Raji (cell line): ENCODE data around the gene SOX15.

Experiments
- POLR2A ChIP-seq: IDR thresholded peaks from 2 replicates; pipeline ENCODE4 v1.6.1; 2011; ENCODE audit warnings: low read depth, low read length, control low read depth; ENCODE audit not compliant: insufficient read depth

The SOX15 gene

GRCh38 chr17:7613769-7614424, 24.0 kb upstream of the SOX15 start:
- no peak; the same call in 1 of the 2 replicates for TF ChIP-seq POLR2A

GRCh38 chr17:7612294-7612640, 22.4 kb upstream of the SOX15 start:
- TF ChIP-seq POLR2A, result no peak

- no peak for TF ChIP-seq POLR2A
Observed at GRCh38 chr17:7611635-7612293, 21.9 kb upstream of the SOX15 start.

- TF ChIP-seq POLR2A, result no peak
Observed at GRCh38 chr17:7610641-7611040, 20.7 kb upstream of the SOX15 start.

- no peak for TF ChIP-seq POLR2A
Observed at GRCh38 chr17:7606280-7606679, 16.4 kb upstream of the SOX15 start.

GRCh38 chr17:7593296-7593695, 3.4 kb upstream of the SOX15 start:
- TF ChIP-seq POLR2A, result no peak

GRCh38 chr17:7592422-7593021, 2.6 kb upstream of the SOX15 start:
- no peak for TF ChIP-seq POLR2A

GRCh38 chr17:7591596-7591995, 1.7 kb upstream of the SOX15 start:
- no peak for TF ChIP-seq POLR2A

- TF ChIP-seq POLR2A, result no peak
Observed at GRCh38 chr17:7590743-7591142, 849 bp upstream of the SOX15 start.

- no peak for TF ChIP-seq POLR2A
Observed at GRCh38 chr17:7589204-7589868, 558 bp downstream of the SOX15 start.

GRCh38 chr17:7588553-7589203, 1.2 kb downstream of the SOX15 start:
- no peak for TF ChIP-seq POLR2A

GRCh38 chr17:7587420-7588151, 2.3 kb downstream of the SOX15 start:
- no peak for TF ChIP-seq POLR2A

- no peak for TF ChIP-seq POLR2A
Observed at GRCh38 chr17:7586673-7587419, 3.0 kb downstream of the SOX15 start.
